Left ventricle myocardium inferior (tissue), 1 donor: ENCODE measurements around the gene ARHGEF10L. TPM values are rescaled to one million over a fixed set of nuclear protein-coding genes. Genes with fewer than 3 reads are reported as not detected.

Experiments
- DNase-seq: peaks from one replicate; pipeline ENCODE4 v3.0.0-alpha.2; 2020
- H3K27ac ChIP-seq: fragments of 200-600 bp; replicated peaks from 2 replicates; pipeline ENCODE4 v1.8.0; 2021
- H3K27me3 ChIP-seq: fragments of 200-600 bp; 2 replicates; pipeline ENCODE4 v1.8.0; 2021; ENCODE audit warnings: low read depth
- H3K36me3 ChIP-seq: fragments of 200-600 bp; 2 replicates; pipeline ENCODE4 v1.8.0; 2021
- H3K4me1 ChIP-seq: fragments of 200-600 bp; 2 replicates; pipeline ENCODE4 v1.8.0; 2021
- H3K4me3 ChIP-seq: fragments of 200-600 bp; 2 replicates; pipeline ENCODE4 v1.8.0; 2021; ENCODE audit warnings: mild to moderate bottlenecking, moderate library complexity
- H3K9me3 ChIP-seq: fragments of 200-600 bp; replicated peaks from 2 replicates; pipeline ENCODE4 v1.8.0; 2021
- intact Hi-C: fragments of 100-400 bp; cut with micrococcal nuclease; formaldehyde crosslinking; loops from one replicate; pipeline ENCODE4 v1.11.0; 2022
- total RNA-seq: library from RNA; stranded (reverse); fragmentation: NEBNext Ultra II Directional; extraction: Animal tissue kit (Norgen Biotek cat#: 25700); gene quantifications from one replicate; pipeline ENCODE4 v1.2.1, GENCODE V29; 2021
- TF ChIP-seq, protein P1 (sequence below): fragments of 200-600 bp; IDR thresholded peaks from 2 replicates; pipeline ENCODE4 v1.8.0; 2021; ENCODE audit warnings: antibody characterized with exemption, mild to moderate bottlenecking, borderline replicate concordance
- donor health status: DM: no; HTN: yes; CAD: no; lungs with severe emphysema.

Gene ARHGEF10L
- total RNA-seq, 1 donor from 2014 or later, result 59.1 TPM

DNA sequence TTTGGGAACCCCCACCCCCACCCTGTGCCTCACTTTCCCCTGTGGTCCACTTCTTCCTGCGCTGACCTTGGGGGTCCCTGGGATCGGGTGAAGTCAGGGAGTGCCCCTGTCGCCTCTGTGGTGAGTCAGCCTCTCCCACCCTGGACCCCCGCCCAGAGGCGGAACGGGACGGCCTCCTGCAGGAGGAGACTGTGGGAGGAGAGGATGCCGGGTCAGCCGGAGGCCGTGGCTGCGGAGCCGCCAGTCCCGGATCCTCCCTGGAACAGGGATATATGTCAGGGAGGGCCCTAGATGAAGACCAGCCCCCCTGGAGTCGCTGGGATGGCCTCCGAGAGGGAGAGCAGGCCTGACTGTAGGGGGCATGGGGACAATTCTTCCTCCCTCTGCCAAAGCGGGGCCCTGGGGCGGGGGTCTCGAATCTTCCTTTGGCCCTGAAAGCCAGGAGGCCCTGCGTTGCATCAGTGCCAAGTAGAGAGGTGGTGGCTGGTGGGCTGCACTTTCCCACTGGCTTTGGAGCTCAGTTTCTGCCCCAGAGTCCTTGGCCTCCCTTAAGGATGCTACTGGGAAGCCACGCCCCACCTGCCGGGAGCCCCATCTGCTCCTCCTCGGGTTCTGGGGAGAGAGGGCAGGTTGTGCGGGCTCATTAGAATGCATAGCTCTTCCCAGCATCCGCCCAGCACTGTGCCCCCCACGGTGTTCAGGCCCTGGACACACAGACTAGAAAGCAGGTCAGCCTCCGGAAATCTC is 930 bp downstream of the ARHGEF10L start:
- Histone ChIP-seq H3K4me1 (peaks cover 46% of the 10 kb centered on the region), H3K4me3 (peak overlapping the region; percentile 85), H3K36me3 (no peaks in the 10 kb centered on the region), H3K9me3 (no peaks in the 10 kb centered on the region), H3K27me3 (peaks cover 4% of the 10 kb centered on the region), H3K27ac (peak overlapping the region; percentile 90)
- intact Hi-C loops, result no loop called here
- TF ChIP-seq, protein P1, sequence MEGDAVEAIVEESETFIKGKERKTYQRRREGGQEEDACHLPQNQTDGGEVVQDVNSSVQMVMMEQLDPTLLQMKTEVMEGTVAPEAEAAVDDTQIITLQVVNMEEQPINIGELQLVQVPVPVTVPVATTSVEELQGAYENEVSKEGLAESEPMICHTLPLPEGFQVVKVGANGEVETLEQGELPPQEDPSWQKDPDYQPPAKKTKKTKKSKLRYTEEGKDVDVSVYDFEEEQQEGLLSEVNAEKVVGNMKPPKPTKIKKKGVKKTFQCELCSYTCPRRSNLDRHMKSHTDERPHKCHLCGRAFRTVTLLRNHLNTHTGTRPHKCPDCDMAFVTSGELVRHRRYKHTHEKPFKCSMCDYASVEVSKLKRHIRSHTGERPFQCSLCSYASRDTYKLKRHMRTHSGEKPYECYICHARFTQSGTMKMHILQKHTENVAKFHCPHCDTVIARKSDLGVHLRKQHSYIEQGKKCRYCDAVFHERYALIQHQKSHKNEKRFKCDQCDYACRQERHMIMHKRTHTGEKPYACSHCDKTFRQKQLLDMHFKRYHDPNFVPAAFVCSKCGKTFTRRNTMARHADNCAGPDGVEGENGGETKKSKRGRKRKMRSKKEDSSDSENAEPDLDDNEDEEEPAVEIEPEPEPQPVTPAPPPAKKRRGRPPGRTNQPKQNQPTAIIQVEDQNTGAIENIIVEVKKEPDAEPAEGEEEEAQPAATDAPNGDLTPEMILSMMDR, result no peak
- peak; percentile 66 for DNase-seq

DNA sequence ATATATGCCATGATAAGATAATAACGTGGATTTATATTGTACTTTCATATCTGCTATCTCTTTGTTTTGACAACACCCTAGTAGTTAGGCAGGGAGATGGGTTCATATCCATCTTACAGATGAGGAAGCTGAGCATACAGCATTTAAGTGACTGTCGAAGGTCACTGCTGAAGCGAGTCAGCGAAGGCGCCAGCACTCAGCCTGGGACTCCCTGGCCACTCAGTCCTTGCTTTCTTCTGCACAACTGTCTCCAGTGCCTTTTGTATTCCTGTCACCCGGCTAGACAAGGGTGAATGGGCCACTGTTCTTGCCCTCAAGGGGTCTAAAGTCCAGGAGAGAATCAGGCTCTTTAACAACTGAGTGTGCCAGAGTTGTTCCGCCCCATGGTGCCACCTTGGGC is 3.1 kb downstream of the ARHGEF10L start:
- no peaks in the 10 kb centered on the region for H3K36me3 ChIP-seq
- peaks cover 69% of the 10 kb centered on the region for H3K4me1 ChIP-seq
- intact Hi-C loops, result no loop called here
- H3K4me3 ChIP-seq, result no peak overlapping the region
- H3K27me3 ChIP-seq, result peaks cover 4% of the 10 kb centered on the region
- H3K9me3 ChIP-seq, result no peaks in the 10 kb centered on the region
- no peak for DNase-seq
- H3K27ac ChIP-seq, result no peak overlapping the region
- TF ChIP-seq, protein P1, result no peak

DNA sequence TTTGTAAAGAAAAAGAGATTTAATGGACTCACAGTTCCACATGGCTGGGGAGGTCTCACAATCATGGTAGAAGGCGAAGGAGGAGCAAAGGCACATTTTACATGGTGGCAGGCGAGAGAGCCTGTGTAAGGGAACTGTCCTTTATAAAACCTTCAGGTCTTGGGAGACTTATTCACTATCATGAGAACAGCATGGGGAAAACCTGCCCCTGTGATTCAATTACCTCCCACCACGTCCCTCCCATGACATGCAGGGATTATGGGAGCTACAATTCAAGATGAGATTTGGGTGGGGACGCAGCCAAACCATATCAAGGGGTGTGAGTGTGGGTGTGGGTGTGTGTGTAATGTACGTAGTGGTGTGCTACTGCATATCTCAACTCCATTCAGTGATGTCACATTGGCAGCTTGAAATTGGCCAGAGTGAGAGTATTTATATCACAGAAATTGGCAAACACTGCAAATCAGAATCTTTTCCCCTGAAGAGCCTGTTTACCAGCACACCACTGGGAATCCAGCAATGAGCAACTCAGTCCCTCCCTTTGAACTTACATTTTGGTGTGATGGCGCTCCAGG is 5.4 kb downstream of the ARHGEF10L start:
- no peaks in the 10 kb centered on the region for H3K9me3 ChIP-seq
- no peak overlapping the region for H3K4me3 ChIP-seq
- peak overlapping the region; percentile 67 for H3K27ac ChIP-seq
- TF ChIP-seq, protein P1, result no peak
- no peaks in the 10 kb centered on the region for H3K36me3 ChIP-seq
- H3K27me3 ChIP-seq, result no peaks in the 10 kb centered on the region
- peaks cover 62% of the 10 kb centered on the region for H3K4me1 ChIP-seq
- no peak for DNase-seq
- intact Hi-C loops, result no loop called here

DNA sequence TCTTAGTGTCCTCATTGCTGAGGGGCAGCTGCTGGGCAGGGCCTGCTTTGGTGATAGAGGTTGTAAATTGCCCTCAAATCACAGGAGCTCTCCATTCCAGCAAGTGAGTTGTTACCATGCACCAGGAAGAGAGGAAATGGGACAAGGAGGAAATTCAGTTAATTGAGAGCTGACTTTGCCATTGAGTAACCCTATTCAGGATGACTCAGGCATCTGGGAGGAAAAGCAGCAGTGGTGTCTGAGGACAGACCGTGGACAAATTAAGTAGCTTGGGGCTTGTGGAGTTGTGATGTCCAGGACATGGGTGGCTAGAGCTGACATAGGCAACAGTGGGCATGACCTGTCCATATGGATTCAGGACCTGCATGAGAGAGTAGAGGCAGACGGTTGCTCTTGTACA is 5.9 kb downstream of the ARHGEF10L start:
- Histone ChIP-seq H3K36me3 (no peaks in the 10 kb centered on the region), H3K27me3 (no peaks in the 10 kb centered on the region), H3K27ac (peak overlapping the region; percentile 67), H3K9me3 (no peaks in the 10 kb centered on the region), H3K4me1 (peaks cover 63% of the 10 kb centered on the region), H3K4me3 (no peak overlapping the region)
- intact Hi-C loops, result no loop called here
- DNase-seq, result no peak
- TF ChIP-seq, protein P1, result no peak

DNA sequence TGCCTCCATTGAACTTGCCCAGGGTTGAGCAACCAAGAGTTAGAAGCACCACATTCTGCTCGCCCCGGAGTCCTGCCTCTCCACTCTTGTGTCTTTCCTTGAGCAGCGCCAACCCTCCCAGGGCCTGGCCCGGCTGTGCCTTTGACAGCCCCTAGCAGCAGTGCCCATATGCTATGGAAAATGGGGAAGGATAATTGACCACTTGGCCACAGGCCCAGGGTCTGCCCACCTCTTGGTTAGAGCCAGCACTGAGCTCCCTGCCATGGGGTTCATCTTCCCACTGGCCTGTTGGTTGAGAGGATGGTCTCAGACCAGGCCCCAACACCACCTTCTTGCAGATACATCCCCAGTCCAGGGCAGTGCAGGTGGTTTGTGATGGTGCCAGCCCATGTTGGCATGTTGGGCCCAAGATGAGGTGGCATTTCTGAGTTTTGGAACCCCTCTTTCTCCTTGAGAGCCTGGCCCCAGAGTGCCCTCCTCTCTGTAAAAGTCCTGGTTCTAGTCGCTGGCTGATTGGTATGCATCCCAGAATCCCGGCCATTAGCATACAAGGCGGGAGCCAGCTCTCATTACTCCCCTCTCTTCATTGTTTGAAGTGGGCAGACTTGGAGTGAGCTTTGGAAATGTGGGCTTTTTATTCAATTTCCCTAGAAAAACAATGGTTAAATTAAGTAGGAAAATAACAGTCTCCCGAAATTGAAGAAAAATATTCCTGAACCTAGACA is 7.6 kb downstream of the ARHGEF10L start:
- intact Hi-C loops, result no loop called here
- Histone ChIP-seq H3K4me3 (no peak overlapping the region), H3K27me3 (no peaks in the 10 kb centered on the region), H3K36me3 (no peaks in the 10 kb centered on the region), H3K27ac (no peak overlapping the region), H3K9me3 (no peaks in the 10 kb centered on the region), H3K4me1 (peaks cover 66% of the 10 kb centered on the region)
- DNase-seq, result no peak
- TF ChIP-seq, protein P1, result no peak
